HepG2 (cell line): ENCODE data around the gene IKZF3. TPM values are rescaled to one million over a fixed set of nuclear protein-coding genes. Genes with fewer than 3 reads are reported as not detected.
A peak's percentile ranks its signal among the peaks of the same experiment; 100 is the strongest.

ENCODE experiments used
- CBX2 ChIP-seq, 2 experiments: fragments of 200-600 bp in 1 of 2; sonication (generic); formaldehyde crosslinking in 1 of 2; IDR thresholded peaks; 2 replicates each; pipeline versions ENCODE4 v1.7.0 to v1.8.1; 2018 to 2022; ENCODE audit warnings: low read depth in 2 of 2, low read length in 1 of 2, mild to moderate bottlenecking in 1 of 2, missing genetic modification reagents in 1 of 2
- SALL2 ChIP-seq: sonication (generic); formaldehyde crosslinking; IDR thresholded peaks from 2 replicates; pipeline ENCODE4 v1.8.1; 2023; ENCODE audit warnings: mild to moderate bottlenecking, missing genetic modification reagents, inconsistent platforms
- SKI ChIP-seq: fragments of 450-650 bp; IDR thresholded peaks from one replicate; pipeline ENCODE4 v1.6.1; 2018; ENCODE audit warnings: mild to moderate bottlenecking; ENCODE audit not compliant: partially characterized antibody
- SNAI1 ChIP-seq: sonication (generic); formaldehyde crosslinking; IDR thresholded peaks from 2 replicates; pipeline ENCODE4 v1.5.0; 2020; ENCODE audit warnings: mild to moderate bottlenecking, missing genetic modification reagents, borderline replicate concordance
- TBX2 ChIP-seq: sonication (generic); formaldehyde crosslinking; IDR thresholded peaks from 2 replicates; pipeline ENCODE4 v1.5.0; 2020; ENCODE audit warnings: missing genetic modification reagents, mild to moderate bottlenecking, borderline replicate concordance
- ZFY ChIP-seq: sonication (generic); formaldehyde crosslinking; IDR thresholded peaks from 2 replicates; pipeline ENCODE4 v1.4.0; 2020; ENCODE audit warnings: missing genetic modification reagents
- ZNF407 ChIP-seq: sonication (generic); formaldehyde crosslinking; IDR thresholded peaks from one replicate; pipeline ENCODE4 v1.5.1; 2020; ENCODE audit warnings: mild to moderate bottlenecking, missing genetic modification reagents; ENCODE audit errors: not compliant biosample characterization
- ZNF460 ChIP-seq: sonication (generic); formaldehyde crosslinking; IDR thresholded peaks from 2 replicates; pipeline ENCODE4 v1.5.1; 2020; ENCODE audit warnings: missing genetic modification reagents, mild to moderate bottlenecking, borderline replicate concordance
- ZNF562 ChIP-seq: sonication (generic); formaldehyde crosslinking; IDR thresholded peaks from 2 replicates; pipeline ENCODE4 v1.8.0; 2022; ENCODE audit warnings: missing genetic modification reagents, borderline replicate concordance
- ZNF724P ChIP-seq: sonication (generic); formaldehyde crosslinking; IDR thresholded peaks from 2 replicates; pipeline ENCODE4 v1.8.0; 2022; ENCODE audit warnings: missing genetic modification reagents, borderline replicate concordance
- ZNF768 ChIP-seq: sonication (generic); formaldehyde crosslinking; IDR thresholded peaks from 2 replicates; pipeline ENCODE4 v1.4.0; 2020; ENCODE audit warnings: missing genetic modification reagents
- ZNF775 ChIP-seq: sonication (generic); formaldehyde crosslinking; IDR thresholded peaks from 2 replicates; pipeline ENCODE4 v1.4.0; 2020; ENCODE audit warnings: missing genetic modification reagents, mild to moderate bottlenecking, moderate library complexity, borderline replicate concordance
- polyA plus RNA-seq, 8 experiments: library from polyadenylated mRNA; depleted of rRNA in 3 of 8; stranded (reverse) in 7 of 8; unstranded in 1 of 8; fragments of >200 nt; fragmentation: Illumina TruSeq in 4 of 8; extraction: Trizol in 4 of 8; gene quantifications; 2 replicates each; pipeline versions ENCODE4 v1.2.1 to v1.2.3, GENCODE V29; 2011 to 2016; ENCODE audit warnings: low read depth in 4 of 8, missing spikeins in 1 of 8, mixed read lengths in 1 of 8; ENCODE audit not compliant: insufficient read depth in 1 of 8
- total RNA-seq, 5 experiments: library from RNA; depleted of rRNA; stranded (reverse); fragments of >200 nt; fragmentation: Illumina TruSeq; extraction: Trizol; gene quantifications; 2 replicates each; pipeline ENCODE4 v1.2.3, GENCODE V29; 2016; ENCODE audit warnings: low read depth in 1 of 5
- TF ChIP-seq, protein P1 (sequence below): IDR thresholded peaks from 2 replicates; pipeline ENCODE4 v1.6.1; 2016; ENCODE audit warnings: mild to moderate bottlenecking
- TF ChIP-seq, protein P2 (sequence below): sonication (generic); formaldehyde crosslinking; IDR thresholded peaks from 2 replicates; pipeline ENCODE4 v1.5.1; 2020; ENCODE audit warnings: mild to moderate bottlenecking, missing genetic modification reagents, borderline replicate concordance
- TF ChIP-seq, protein P3 (sequence below): sonication (generic); formaldehyde crosslinking; IDR thresholded peaks from 2 replicates; pipeline ENCODE4 v1.8.1; 2023; ENCODE audit warnings: mild to moderate bottlenecking, inconsistent platforms, moderate library complexity, missing genetic modification reagents, borderline replicate concordance

The IKZF3 gene
- total and polyA plus RNA-seq, 2 of the 13 experiments (the other 11 are each of a cell fraction or from before 2014, with no cell fraction given): not detected

DNA sequence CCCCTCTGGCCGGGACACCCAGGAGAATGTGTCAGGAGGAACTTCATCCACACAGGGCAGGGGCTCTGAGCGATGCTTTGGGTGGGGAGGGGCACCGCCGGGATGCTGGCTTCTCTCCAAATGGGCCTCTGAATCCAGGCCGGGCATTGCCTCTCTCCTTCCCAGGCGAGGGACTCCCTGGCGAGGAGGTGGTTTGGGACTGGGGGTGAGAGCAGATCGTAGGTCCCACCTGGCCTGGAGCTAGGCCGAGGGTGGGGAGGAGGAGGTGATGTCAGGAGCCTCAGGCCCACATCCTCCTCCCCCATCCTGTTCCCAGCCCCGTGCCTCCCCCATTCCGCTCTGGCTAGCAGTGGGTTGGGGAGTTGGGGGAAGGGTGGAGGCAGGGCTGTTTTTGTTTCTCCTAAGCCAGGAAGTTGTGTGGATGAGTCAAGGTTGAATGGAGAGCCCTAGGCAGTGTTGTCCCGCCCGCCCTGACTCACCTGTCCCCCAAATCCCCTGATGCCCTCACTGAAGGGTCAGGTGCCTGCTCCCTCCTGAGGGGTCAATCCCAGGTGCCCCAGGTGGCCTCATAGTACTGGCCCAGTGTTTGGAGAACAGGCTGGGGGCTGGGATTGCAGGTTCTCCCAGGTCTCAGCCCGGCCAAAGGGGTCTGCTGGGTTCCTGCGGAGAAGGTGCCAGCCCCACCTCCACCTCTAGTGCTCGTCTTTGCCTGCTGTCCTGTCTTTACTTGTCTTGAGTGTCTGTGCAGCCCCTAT lies 123.6 kb downstream of the IKZF3 start (continued):
- TF ChIP-seq ZNF407 (CRISPR knock-in tag): peak; percentile 63
- no peak for TF ChIP-seq ZNF775 (CRISPR knock-in tag)
- TF ChIP-seq SALL2 (CRISPR knock-in tag): no peak
- TF ChIP-seq, protein P1, sequence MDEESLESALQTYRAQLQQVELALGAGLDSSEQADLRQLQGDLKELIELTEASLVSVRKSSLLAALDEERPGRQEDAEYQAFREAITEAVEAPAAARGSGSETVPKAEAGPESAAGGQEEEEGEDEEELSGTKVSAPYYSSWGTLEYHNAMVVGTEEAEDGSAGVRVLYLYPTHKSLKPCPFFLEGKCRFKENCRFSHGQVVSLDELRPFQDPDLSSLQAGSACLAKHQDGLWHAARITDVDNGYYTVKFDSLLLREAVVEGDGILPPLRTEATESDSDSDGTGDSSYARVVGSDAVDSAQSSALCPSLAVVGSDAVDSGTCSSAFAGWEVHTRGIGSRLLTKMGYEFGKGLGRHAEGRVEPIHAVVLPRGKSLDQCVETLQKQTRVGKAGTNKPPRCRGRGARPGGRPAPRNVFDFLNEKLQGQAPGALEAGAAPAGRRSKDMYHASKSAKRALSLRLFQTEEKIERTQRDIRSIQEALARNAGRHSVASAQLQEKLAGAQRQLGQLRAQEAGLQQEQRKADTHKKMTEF (CRISPR knock-in tag): peak; percentile 53; the same call in 1 of the 2 replicates
- TF ChIP-seq, protein P2, sequence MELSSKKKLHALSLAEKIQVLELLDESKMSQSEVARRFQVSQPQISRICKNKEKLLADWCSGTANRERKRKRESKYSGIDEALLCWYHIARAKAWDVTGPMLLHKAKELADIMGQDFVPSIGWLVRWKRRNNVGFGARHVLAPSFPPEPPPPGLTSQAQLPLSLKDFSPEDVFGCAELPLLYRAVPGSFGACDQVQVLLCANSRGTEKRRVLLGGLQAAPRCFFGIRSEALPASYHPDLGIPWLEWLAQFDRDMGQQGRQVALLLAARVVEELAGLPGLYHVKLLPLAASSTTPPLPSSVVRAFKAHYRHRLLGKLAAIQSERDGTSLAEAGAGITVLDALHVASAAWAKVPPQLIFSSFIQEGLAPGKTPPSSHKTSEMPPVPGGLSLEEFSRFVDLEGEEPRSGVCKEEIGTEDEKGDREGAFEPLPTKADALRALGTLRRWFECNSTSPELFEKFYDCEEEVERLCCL (CRISPR knock-in tag): no peak
- no peak for TF ChIP-seq ZNF724P (CRISPR knock-in tag)
- TF ChIP-seq TBX2 (CRISPR knock-in tag): peak; percentile 76
- TF ChIP-seq, protein P3, sequence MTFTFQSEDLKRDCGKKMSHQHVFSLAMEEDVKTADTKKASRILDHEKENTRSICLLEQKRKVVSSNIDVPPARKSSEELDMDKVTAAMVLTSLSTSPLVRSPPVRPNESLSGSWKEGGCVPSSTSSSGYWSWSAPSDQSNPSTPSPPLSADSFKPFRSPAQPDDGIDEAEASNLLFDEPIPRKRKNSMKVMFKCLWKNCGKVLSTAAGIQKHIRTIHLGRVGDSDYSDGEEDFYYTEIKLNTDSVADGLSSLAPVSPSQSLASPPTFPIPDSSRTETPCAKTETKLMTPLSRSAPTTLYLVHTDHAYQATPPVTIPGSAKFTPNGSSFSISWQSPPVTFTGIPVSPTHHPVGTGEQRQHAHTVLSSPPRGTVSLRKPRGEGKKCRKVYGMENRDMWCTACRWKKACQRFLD (CRISPR knock-in tag): 0 out of 2 replicates have a peak, but pooled peaks have one; percentile 22
- TF ChIP-seq ZNF768 (CRISPR knock-in tag): peak; percentile 45; the same call in 1 of the 2 replicates
- no peak for TF ChIP-seq SKI
- no peak for TF ChIP-seq ZNF460
- TF ChIP-seq ZNF562: no peak
- TF ChIP-seq CBX2 (IDR thresholded peaks at IDR 0.05; ENCODE audit: low read depth, low read length): no peak
- TF ChIP-seq CBX2 (CRISPR knock-in tag; IDR thresholded peaks at IDR 0.05; ENCODE audit: low read depth): no peak
- TF ChIP-seq SNAI1: no peak
- peak; percentile 72 for TF ChIP-seq ZFY (CRISPR knock-in tag)
